Measurements from ENCODE around the gene CARMIL1. TPM values are rescaled to one million over a fixed set of nuclear protein-coding genes. Genes with fewer than 3 reads are reported as not detected.

CARMIL1 gene
- polyA plus RNA-seq, 1 donor: 106 TPM

DNA sequence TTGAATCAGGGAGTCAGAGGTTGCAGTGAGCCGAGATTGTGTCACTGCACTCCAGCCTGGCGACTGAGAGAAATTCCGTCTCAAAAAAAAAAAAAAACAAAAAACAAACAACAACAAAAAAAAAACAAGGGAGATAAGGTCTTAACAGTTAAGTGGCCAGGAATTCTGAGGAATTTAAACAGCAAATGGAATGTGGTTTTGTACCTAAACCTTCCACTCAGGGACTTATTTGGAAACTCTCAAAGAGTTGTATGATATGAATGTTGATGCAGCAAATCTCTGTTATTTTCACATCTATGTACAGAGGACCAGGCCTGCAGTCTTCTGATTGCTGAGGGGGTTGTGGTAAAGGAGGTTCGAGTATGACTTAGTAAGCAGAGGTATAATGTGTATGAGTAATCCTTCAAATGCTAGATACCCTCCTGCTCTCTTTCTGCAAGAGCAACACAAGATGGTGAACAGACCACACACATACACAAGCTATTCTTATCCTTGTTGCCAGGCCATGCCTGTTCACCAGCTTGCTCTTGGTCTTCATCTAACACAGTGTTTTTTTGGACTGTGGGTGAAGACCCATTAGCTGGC lies 197.9 kb downstream of the CARMIL1 start:
- DNase-seq: no peak

- DNase-seq: no peak
Measured at GRCh38 chr6:25478973-25479372, 199.8 kb downstream of the CARMIL1 start.

- DNase-seq: no peak
Measured at GRCh38 chr6:25481267-25481666, 202.1 kb downstream of the CARMIL1 start.

- no peak for DNase-seq
Measured at GRCh38 chr6:25482996-25483395, 203.8 kb downstream of the CARMIL1 start.

DNA sequence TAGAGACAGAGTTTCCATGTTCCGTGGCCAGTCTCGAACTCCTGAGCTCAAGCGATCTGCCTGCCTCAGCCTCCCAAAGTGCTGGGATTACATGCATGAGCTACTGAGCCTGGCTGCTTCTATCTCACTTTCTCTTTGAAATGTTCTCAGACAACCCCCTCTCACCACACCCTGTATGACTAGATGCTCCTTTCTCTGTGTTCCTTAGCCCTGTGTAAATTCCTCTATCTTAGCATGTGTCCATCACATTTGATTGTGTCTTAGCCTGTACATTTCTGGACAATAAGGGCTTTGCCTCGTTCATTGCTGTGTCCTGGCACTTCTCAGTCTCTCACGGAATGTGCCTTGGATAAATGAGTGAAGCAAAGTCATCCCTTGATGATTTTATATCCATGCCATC lies 204.8 kb downstream of the CARMIL1 start:
- no peak for DNase-seq

- no peak for DNase-seq
Measured at GRCh38 chr6:25484900-25485299, 205.7 kb downstream of the CARMIL1 start.

DNA sequence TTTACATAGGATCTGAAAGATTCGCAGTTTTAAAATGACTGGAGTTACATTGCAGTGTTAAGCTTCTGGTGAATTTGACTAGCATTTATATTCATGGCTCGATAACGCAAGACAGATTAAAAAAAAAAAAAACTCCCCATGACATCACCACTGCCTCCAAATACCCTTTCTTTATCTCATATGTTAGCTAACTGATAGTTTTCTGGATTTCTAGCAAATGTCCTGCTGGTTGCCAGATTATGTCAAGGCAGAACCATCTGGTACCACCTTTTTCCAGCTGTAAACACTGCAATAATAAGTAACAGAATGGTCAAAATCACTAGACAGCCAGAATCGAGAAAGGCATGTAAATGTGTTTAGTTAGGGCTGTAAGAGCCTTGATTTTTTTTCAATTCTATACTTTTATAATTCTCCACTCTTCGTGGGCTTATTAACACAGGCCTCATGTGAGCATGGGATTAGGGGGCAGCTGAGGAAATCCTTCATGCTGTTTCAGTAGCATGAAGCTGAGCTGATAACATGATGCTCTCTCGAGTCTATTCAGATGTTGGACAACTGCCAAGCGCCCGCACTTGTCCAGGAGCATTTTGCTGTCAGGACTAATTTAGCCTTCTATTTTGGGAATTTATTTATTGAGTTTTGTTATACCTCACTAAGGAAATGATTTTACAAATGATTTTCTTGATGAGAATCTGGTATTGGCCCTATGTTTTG lies 206.8 kb downstream of the CARMIL1 start:
- DNase-seq: no peak

DNA sequence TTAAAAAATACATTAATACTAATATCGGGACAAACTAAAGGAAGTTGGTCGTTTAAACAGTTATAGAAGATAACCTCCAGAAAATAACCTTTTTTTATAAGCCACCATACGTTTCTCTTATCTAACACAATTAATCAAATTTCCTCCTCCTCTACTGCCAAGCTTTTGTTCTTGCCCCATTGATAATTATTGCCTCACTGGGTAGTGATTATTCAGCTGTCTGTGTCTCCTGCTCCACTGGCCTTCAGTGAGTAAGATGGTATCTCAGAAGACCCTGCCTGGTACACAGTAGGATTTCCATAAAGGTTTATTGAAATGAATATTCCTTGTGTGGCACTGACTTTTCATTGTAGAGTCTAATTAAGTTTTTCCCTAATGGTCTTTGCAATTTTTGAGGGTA lies 207.4 kb downstream of the CARMIL1 start:
- DNase-seq: no peak

GRCh38 chr6:25487012-25487411 lies 207.8 kb downstream of the CARMIL1 start:
- no peak for DNase-seq

DNA sequence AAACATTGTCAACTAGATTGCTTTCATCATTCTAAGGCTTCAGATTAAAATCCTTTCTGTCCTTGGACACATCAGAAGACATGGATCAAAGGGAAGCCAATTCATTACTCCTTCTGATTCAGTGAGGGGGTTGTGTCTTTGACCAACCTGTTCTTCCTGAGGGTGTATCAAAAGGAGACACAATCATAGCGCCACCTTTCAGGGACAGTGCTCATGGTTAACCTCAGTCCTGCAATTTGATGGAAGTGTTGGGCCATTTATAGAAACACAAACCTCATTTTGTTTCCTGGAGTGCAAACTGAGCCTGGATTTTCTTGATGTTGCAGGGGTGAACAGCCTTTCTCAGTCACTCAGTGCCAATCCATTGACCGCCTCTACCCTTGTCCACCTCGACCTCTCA lies 209.0 kb downstream of the CARMIL1 start:
- DNase-seq: no peak

- no peak for DNase-seq
Measured at GRCh38 chr6:25489399-25489798, 210.2 kb downstream of the CARMIL1 start.

DNA sequence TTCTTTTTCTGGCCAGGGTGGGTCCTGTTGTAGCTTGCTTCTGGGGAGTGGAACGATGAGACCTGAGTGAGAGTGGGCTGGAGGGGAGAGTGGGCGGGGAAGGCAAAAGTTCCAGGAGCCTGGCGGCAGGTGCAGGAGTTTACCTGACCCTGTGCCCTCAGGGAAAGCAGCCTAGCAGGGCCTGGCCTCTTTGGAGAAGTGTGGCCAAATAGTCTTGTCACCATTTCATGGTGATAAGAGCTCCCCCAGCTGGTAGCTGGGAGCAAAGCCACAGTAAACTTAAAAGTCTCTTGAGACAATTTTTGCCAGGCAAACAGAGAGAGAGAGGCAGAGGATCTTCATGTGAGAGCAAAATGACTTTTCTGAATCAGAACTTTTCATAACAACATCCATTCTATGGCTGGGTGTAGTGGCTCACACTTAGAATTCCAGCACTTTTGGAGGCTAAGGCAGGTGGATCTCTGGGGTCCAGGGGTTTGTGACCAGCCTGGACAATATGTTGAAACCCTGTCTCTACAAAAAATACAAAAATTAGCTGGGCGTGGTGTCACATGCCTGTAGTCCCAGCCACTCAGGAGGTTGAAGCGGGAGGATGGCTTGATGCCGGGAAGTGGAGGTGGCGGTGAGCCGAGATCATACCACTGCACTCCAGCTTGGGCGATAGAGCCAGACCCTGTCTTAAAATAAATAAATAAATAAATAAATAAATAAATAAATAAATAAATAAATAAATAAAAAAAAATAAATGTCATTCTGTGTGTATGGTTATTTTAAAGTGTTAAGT lies 211.0 kb downstream of the CARMIL1 start:
- peak; percentile 78 for DNase-seq

DNA sequence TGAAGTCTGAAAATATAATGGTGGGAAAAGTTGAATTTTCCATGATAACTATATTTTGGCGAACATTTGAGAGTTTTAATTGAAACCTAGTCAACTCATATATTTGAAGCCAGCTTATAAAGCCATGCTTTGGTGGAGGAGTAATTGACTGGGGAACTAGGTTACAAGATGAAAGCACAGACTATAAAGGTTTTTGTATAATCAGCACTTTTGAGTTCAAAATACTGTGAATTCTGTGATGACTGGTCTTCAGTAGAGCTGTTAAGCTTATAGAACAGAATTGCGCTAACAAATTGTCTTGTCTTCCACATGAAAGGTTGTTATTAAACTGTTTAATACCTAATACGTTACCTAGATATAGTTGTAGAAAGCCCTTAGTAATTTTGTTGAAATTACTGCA lies 213.8 kb downstream of the CARMIL1 start:
- DNase-seq: no peak

DNA sequence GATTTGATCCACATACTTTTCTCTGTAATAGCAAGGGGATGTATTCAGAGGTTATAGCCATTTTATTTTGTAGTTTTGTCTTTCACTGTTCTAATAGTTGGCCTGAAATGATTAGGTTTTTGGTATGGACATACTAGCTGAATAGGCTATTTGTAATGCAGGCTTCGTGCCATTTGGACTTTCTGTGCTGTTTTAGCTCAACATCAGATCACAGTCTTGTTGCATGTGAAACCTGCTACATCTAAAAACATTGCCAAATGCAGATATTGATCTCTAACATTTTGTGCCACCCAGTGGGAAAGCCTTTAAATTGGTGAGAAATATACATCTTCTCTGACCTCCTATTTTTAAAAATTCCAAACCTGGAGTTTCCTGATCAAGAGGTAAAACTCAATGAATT lies 215.3 kb downstream of the CARMIL1 start:
- no peak for DNase-seq

DNA sequence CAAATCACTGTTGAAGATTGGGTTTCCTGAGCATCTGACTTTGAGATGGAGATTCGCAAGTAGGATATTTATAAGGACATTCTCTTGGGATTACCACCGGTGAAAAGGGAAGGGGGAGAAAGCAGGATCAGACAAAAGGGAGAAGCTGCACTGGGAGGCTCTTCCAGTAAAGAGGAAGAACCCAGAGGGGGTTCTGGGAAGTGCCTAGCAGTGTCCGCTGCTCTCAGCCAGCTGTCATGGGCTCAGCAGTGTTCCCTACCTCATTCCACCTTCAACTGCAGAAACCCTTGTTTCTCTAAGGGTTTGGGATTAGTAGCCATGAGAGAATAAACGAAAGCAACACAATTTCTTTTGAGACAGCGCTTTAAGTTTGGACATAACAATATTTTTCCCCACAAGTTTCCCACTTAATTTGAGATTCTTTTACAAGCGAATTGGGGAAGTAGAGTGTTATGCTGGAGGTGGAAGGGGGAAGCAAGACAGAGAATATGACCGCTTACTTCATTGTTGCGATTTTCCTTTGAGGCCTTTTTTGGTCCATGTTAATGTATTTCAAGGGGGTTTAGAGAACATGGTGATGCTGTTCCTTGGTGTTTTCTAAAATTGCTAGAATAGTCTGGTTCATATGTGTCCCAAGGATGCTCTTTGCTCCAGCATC lies 218.3 kb downstream of the CARMIL1 start:
- DNase-seq: no peak

- no peak for DNase-seq
Measured at GRCh38 chr6:25498505-25498904, 219.3 kb downstream of the CARMIL1 start.

- no peak for DNase-seq
Measured at GRCh38 chr6:25499615-25500235, 220.6 kb downstream of the CARMIL1 start.

GRCh38 chr6:25503686-25504085 lies 224.5 kb downstream of the CARMIL1 start:
- DNase-seq: no peak

GRCh38 chr6:25504661-25505060 lies 225.5 kb downstream of the CARMIL1 start:
- DNase-seq: no peak

DNA sequence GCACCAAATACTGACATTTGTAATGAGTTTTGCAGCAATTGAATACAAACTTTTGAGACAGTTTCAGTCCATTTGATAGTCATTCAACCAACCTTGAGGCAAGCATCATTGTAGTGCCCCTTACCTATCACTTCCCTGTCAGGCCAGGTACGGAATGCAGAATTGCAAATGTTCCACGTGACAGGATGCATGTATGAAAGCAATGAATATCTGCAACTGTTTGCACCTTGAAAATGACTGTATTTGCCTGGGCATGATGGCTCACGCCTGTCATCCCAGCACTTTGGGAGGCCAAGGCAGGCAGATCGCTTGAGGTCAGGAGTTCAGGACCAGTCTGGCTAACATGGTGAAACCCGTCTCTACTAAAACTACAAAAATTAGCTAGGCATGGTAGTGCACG lies 226.8 kb downstream of the CARMIL1 start:
- no peak for DNase-seq

DNA sequence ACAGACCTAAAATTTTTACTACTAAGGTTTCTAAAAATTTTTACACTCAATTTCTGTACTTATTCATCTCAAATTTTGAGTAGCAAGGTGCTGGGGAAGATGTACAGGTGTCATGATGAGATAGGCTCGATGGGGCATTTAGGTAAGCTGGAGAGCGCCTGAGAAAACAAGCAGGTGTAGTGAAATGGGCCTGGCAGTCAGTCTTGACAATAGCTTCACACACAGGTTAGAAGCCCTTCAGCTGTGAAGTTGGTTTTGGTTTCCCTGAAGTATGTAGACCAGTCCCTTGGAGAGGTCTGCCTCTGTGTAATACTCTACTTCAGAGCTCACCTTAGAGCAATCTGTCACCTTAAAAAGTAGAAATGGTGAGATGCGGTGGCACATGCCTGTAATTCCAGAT lies 228.9 kb downstream of the CARMIL1 start:
- DNase-seq: no peak

DNA sequence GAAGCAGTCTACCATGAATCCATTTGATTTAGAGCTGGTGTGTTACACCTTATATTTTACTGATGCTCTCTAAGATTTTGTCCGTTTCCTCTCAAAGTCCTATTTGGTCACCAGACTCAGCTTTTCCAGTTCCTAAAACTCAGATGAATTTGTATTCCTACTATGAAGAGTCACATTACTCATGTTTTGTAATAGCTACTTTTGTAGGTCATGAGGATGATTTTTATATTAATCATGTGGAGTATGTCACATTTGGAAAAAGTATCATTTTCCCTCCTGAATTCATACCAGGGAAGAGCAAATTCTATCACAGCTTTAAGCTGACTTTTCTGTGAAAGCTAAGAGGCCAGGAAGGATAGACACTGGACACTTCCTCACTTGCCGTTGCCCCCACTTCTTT lies 232.2 kb downstream of the CARMIL1 start:
- no peak for DNase-seq

Measured in left kidney (tissue), 2 donors.